GM18505 (cell line): Measurements from ENCODE around the gene PSD4.

Experiments
- ATAC-seq: cut with Tn5 transposase; IDR thresholded peaks from one replicate; pipeline ENCODE4 v1.9.1; 2021; ENCODE audit not compliant: unreplicated experiment
- POLR2A ChIP-seq: IDR thresholded peaks from 4 replicates; pipeline ENCODE4 v1.6.1; 2011; ENCODE audit warnings: borderline replicate concordance; ENCODE audit not compliant: insufficient read depth, insufficient read length; ENCODE audit errors: extremely low read depth

The PSD4 gene

GRCh38 chr2:113195923-113196501, 22.2 kb downstream of the PSD4 start:
- ATAC-seq = no peak
- no peak for TF ChIP-seq POLR2A

GRCh38 chr2:113196839-113197238, 23.1 kb downstream of the PSD4 start:
- ATAC-seq = no peak
- TF ChIP-seq POLR2A = no peak

DNA sequence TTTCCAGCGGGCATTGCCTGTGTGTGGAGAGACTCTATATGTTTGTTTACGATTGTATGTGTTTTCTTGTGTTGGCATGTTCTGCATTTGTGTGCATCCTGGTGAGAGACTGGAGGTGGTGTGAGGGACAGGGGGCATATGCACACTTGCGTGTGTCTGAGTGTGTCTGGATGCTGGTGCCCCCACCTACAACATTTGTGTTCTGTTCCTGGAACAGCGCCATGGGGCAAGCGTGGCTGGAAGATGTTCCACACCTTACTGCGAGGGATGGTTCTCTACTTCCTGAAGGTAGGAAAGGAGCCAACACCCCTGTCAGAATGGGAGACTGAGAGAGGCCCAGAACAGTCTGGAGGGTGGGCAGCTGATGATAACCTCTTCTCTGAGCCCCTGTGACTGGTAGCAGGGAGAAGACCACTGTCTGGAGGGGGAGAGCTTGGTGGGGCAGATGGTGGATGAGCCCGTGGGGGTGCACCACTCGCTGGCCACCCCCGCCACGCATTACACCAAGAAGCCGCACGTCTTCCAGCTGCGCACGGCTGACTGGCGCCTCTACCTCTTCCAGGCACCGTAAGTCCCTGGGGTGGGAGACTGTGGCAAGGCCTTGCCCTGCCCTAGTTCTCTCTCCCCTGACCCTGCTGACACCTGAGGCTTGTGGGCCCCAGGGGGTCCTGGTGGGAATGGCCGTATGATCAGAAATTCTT, 23.7 kb downstream of the PSD4 start:
- ATAC-seq = no peak

GRCh38 chr2:113198048-113198789, 24.4 kb downstream of the PSD4 start:
- no peak for TF ChIP-seq POLR2A
- no peak for ATAC-seq

More for the DNA sequence above, 23.7 kb downstream of the PSD4 start:
- peak; percentile 14 for TF ChIP-seq POLR2A

DNA sequence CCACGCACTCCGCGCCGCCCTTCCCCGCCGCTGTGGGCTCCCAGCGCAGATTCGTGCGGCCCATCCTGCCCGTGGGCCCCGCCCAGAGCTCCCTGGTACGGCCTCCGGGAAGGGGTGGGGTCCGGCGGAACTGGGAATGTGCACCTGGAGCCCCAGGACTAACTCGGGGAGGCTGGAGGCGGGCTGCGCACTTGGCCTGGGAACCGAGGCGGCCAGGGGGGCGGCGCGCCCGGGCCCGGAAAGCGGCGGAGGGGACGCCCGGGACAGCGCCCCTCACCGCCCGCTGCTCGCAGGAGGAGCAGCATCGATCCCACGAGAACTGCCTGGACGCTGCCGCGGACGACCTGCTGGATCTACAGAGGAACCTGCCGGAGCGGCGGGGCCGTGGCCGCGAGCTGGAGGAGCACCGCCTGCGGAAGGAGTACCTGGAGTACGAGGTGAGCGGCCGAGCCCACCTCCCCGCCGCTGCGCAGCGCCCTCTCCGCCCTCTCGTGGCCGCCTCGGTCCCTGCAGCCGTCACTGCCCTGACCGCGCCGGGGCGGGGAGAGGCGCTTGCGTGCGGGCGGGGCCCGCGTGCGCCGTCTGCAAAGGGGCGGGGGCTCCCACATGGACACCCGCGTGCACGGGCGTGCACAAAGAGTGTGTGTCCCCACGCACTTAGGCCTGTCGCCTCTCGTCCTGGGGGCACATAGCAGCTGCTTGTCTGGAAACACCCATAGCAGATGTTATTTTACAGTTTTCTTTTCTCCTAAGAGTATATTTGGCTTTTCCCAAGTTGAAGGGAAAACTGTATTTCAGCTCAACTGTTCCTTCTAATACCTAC, 25.2 kb downstream of the PSD4 start:
- no peak for ATAC-seq
- TF ChIP-seq POLR2A = no peak

DNA sequence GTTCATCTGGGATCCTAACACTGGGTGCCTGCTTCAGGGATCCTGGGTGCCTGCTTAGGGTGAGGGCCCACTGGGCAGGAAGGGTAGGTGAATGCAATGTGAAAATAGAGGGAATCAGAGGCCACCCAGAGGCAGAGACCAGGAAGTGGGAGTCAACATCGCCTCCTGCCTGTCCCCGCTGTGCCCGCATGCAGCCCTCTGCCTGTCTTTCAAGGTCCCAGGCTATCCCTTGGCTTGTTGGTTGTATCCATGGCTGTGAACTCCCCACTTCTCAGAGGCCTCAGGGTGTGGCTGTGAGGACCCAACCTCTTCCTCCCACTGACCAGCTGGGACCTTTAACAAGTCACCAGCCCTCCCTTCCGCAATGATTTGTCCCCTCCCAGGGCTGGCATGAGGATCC, 26.5 kb downstream of the PSD4 start:
- no peak for ATAC-seq
- TF ChIP-seq POLR2A = no peak

- TF ChIP-seq POLR2A = no peak
- ATAC-seq = no peak
These were observed 27.1 kb downstream of the PSD4 start for GRCh38 chr2:113200736-113201490.

DNA sequence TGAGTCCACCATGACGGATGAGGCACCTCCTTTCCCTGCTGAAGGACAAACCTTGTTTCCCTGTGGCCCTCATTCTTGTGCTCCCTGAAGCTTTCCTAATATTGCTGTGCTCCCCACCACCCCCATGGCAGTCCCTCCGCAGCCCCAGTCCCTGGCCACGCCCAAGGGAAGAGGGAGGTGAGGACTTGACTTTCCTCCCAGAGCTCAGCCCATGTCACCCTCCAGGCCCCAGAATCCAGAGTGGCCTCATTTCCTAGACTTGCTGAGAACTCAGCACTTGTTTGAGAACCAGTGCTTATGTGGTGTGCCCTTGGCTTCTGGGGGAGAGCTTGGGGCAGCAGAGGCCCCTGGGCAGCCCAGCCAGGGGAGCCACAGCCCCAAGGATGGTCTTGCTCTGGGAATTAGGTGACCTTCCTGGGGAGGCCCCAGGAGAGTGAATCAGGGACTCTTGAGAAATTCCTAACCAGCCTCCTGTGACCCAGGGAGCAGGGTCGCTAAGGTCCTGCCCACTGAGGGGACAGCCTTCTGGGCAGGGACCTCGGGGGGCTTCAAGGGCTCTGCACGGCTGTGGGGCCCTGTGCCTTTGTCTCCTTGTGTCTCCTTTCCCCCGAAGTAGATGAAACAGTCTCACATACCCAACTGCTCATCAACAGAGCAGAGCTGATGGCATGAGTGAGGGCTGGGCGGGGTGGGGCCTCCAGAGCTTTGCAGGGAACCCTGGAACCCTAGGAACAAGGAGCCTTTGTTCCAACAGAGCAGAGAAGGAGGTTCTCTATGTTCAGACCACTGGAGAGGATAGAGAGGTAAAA, 27.9 kb downstream of the PSD4 start:
- ATAC-seq = no peak

DNA sequence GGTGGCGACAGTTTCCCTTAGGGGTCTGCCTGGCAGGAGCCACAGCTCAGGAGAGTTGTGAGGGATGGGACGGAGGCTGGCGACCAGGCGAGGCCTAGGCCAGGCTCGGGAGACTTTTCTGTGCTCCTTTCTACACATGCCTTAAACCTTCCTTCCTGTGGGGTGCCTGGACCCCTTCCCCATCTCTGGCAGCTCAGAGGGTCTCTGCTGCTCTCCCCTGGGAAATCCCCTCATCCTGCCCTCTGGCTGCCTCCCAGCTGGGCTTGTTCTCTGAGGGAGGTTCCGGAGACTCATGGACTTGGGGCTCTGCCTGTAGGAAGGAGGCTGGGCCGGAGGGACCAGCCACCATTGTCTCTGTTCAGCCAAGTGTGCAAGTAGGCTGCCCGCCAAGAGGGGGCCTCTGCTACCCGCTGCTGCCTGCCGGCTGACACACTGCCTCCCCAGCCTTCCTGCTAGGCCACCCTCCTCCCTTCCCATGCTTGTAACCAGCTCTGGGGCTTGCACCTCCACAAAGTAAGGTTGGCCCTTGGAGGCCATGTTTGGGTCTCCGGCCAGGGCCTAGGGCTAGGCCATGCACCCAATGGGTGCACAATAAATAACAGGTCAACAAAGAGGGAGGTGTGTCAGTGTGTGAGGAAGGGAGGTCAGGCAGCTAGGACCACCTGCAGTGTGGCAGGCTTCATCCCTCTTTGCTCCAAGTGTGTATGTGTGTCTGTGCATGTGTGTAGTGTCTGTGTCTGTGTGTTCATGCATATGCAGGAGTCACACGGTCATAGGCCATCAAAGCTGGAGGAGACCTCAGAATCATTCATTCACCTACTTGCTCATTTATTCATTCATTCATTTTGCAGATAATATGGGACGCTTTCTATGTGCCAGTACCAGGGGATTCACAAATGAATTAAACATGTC, 28.8 kb downstream of the PSD4 start:
- no peak for ATAC-seq
- TF ChIP-seq POLR2A = peak; percentile 3

More for the DNA sequence above, 27.9 kb downstream of the PSD4 start:
- TF ChIP-seq POLR2A = no peak

GRCh38 chr2:113203217-113203530, 29.4 kb downstream of the PSD4 start:
- no peak for TF ChIP-seq POLR2A
- ATAC-seq = no peak

GRCh38 chr2:113203901-113204519, 30.2 kb downstream of the PSD4 start:
- TF ChIP-seq POLR2A = no peak
- ATAC-seq = peak; percentile 77
